Chondrocyte (in vitro differentiated cells): ENCODE results near the gene ISL1. TPM values are rescaled to one million over a fixed set of nuclear protein-coding genes. Genes with fewer than 3 reads are reported as not detected.

Experiments used
- DNase-seq: peaks from one replicate; pipeline ENCODE4 v3.0.0; 2021; ENCODE audit warnings: mixed read lengths, low spot score
- H3K27ac Mint-ChIP-seq: one replicate; pipeline ENCODE4 v1.8.0; 2021; ENCODE audit warnings: mild to moderate bottlenecking, moderate library complexity, mixed read lengths; ENCODE audit not compliant: unreplicated experiment
- H3K27me3 Mint-ChIP-seq: 2 replicates; pipeline ENCODE4 v1.8.0; 2021; ENCODE audit warnings: low read depth, mixed read lengths
- H3K36me3 Mint-ChIP-seq: 2 replicates; pipeline ENCODE4 v1.8.0; 2021; ENCODE audit warnings: low read depth, mixed read lengths
- H3K4me1 Mint-ChIP-seq: 2 replicates; pipeline ENCODE4 v1.8.0; 2021; ENCODE audit warnings: low read depth, mild to moderate bottlenecking, mixed read lengths
- H3K4me3 Mint-ChIP-seq: one replicate; pipeline ENCODE4 v1.8.0; 2021; ENCODE audit warnings: mild to moderate bottlenecking, moderate library complexity, mixed read lengths; ENCODE audit not compliant: unreplicated experiment
- H3K9me3 Mint-ChIP-seq: 2 replicates; pipeline ENCODE4 v1.8.0; 2021; ENCODE audit warnings: low read depth, mixed read lengths
- long read RNA-seq: library from polyadenylated mRNA; stranded (forward); transcript quantifications from one replicate; pipeline ENCODE4 v2.0.0, GENCODE V29; 2021
- total RNA-seq: library from RNA; stranded (reverse); gene quantifications from 3 replicates; pipeline ENCODE4 v1.2.1, GENCODE V29; 2021
- TF ChIP-seq, protein P1 (sequence below): fragments of 200-600 bp; sonication (generic); IDR thresholded peaks from 2 replicates; pipeline ENCODE4 v1.5.0; 2021; ENCODE audit warnings: antibody characterized with exemption, mild to moderate bottlenecking, moderate library complexity

Gene ISL1
- not detected in 3 replicates for total RNA-seq
- long read RNA-seq, partial matches to known transcripts = 0 of 1 reads
- long read RNA-seq, other reads (novel, unspliced or antisense) = 0 of 1 reads

GRCh38 chr5:51383131-51384121 lies at the start of gene ISL1:
Gene ISL1 (plus strand): TSS chr5:51383448. CDS start chr5:51383672, 224 bp downstream.
- Mint-ChIP-seq H3K27me3 (peaks cover 93% of the 10 kb centered on the region), H3K4me3 (peak within 1 kb of the TSS; percentile 80), H3K4me1 (peaks cover 34% of the 10 kb centered on the region), H3K27ac (no peak within 1 kb of the TSS), H3K36me3 (peaks cover 6% of the 10 kb centered on the region), H3K9me3 (no peaks in the 10 kb centered on the region)
- TF ChIP-seq, protein P1, sequence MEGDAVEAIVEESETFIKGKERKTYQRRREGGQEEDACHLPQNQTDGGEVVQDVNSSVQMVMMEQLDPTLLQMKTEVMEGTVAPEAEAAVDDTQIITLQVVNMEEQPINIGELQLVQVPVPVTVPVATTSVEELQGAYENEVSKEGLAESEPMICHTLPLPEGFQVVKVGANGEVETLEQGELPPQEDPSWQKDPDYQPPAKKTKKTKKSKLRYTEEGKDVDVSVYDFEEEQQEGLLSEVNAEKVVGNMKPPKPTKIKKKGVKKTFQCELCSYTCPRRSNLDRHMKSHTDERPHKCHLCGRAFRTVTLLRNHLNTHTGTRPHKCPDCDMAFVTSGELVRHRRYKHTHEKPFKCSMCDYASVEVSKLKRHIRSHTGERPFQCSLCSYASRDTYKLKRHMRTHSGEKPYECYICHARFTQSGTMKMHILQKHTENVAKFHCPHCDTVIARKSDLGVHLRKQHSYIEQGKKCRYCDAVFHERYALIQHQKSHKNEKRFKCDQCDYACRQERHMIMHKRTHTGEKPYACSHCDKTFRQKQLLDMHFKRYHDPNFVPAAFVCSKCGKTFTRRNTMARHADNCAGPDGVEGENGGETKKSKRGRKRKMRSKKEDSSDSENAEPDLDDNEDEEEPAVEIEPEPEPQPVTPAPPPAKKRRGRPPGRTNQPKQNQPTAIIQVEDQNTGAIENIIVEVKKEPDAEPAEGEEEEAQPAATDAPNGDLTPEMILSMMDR = no peak
- no peak for DNase-seq

- H3K27me3 Mint-ChIP-seq = no peaks in the 10 kb centered on the region
- no peak overlapping the region for H3K4me3 Mint-ChIP-seq
- TF ChIP-seq, protein P1 = no peak
- H3K9me3 Mint-ChIP-seq = peaks cover 9% of the 10 kb centered on the region
- no peaks in the 10 kb centered on the region for H3K4me1 Mint-ChIP-seq
- H3K36me3 Mint-ChIP-seq = no peaks in the 10 kb centered on the region
- DNase-seq = no peak
- H3K27ac Mint-ChIP-seq = no peak overlapping the region
These were observed 46.4 kb upstream of the ISL1 start for GRCh38 chr5:51336878-51337277.

GRCh38 chr5:51345106-51345505 lies 38.1 kb upstream of the ISL1 start:
- TF ChIP-seq, protein P1 = no peak
- no peak for DNase-seq
- Mint-ChIP-seq H3K4me3 (no peak overlapping the region), H3K9me3 (peaks cover 13% of the 10 kb centered on the region), H3K4me1 (no peaks in the 10 kb centered on the region), H3K27ac (no peak overlapping the region), H3K27me3 (no peaks in the 10 kb centered on the region), H3K36me3 (no peaks in the 10 kb centered on the region)

DNA sequence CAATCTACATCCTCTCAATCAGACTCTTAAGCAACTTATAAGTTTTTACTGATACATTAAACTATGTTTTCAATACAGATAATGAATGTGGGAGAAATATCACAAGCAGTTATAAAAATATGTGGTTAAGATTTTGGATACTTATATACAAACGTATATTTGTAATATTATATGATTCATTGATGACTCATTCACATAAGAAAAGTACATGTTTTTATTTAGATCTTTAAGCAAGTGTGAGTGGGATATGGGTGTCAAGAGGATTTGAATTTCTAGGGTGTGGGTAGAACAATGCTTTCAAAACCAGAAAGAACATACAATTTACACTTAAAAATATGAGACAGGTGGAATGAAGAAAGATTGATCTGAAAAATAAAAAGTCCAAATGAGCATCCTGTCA lies 36.1 kb upstream of the ISL1 start:
- TF ChIP-seq, protein P1 = no peak
- H3K27me3 Mint-ChIP-seq = no peaks in the 10 kb centered on the region

GRCh38 chr5:51347704-51348103 lies 35.5 kb upstream of the ISL1 start:
- Mint-ChIP-seq H3K9me3 (peaks cover 19% of the 10 kb centered on the region), H3K36me3 (no peaks in the 10 kb centered on the region), H3K27me3 (no peaks in the 10 kb centered on the region), H3K4me3 (no peak overlapping the region), H3K4me1 (no peaks in the 10 kb centered on the region), H3K27ac (no peak overlapping the region)
- TF ChIP-seq, protein P1 = no peak
- DNase-seq = no peak

More for the DNA sequence above, 36.1 kb upstream of the ISL1 start:
- Mint-ChIP-seq H3K4me1 (no peaks in the 10 kb centered on the region), H3K4me3 (no peak overlapping the region), H3K36me3 (no peaks in the 10 kb centered on the region), H3K9me3 (peaks cover 19% of the 10 kb centered on the region), H3K27ac (no peak overlapping the region)
- DNase-seq = no peak
